ENCODE measurements around the gene GP2. TPM values are rescaled to one million over a fixed set of nuclear protein-coding genes. Genes with fewer than 3 reads are reported as not detected.

Gene GP2
- polyA plus RNA-seq, 4 donors = 1.8 to 9.2 (median 3.5) TPM

- DNase-seq (ENCODE audit: low read depth in 4 of 4, low spot score in 2 of 4) = no peak
Measured at GRCh38 chr16:20308266-20308665, 19.0 kb downstream of the GP2 start.

GRCh38 chr16:20307791-20308190 is 19.5 kb downstream of the GP2 start:
- DNase-seq (ENCODE audit: low read depth in 4 of 4, low spot score in 2 of 4) = no peak

- DNase-seq (ENCODE audit: low read depth in 4 of 4, low spot score in 2 of 4) = no peak
Measured at GRCh38 chr16:20307240-20307671, 20.1 kb downstream of the GP2 start.

- no peak for DNase-seq (ENCODE audit: low read depth in 4 of 4, low spot score in 2 of 4)
Measured at GRCh38 chr16:20306401-20306800, 20.9 kb downstream of the GP2 start.

GRCh38 chr16:20303012-20303411 is 24.3 kb downstream of the GP2 start:
- no peak for DNase-seq (ENCODE audit: low read depth in 4 of 4, low spot score in 2 of 4)

GRCh38 chr16:20302389-20302788 is 24.9 kb downstream of the GP2 start:
- DNase-seq (ENCODE audit: low read depth in 4 of 4, low spot score in 2 of 4) = no peak

- DNase-seq (ENCODE audit: low read depth in 4 of 4, low spot score in 2 of 4) = no peak
Measured at GRCh38 chr16:20301840-20302239, 25.5 kb downstream of the GP2 start.

GRCh38 chr16:20300312-20301097 is 26.8 kb downstream of the GP2 start:
- DNase-seq (ENCODE audit: low read depth in 4 of 4, low spot score in 2 of 4) = peak in 2 of 4 donors; percentile 6 to 28

GRCh38 chr16:20298452-20298851 is 28.9 kb downstream of the GP2 start:
- no peak for DNase-seq (ENCODE audit: low read depth in 4 of 4, low spot score in 2 of 4)

GRCh38 chr16:20291208-20292206 is 35.8 kb downstream of the GP2 start:
- no peak for DNase-seq (ENCODE audit: low read depth in 4 of 4, low spot score in 2 of 4)

- DNase-seq (ENCODE audit: low read depth in 4 of 4, low spot score in 2 of 4) = no peak
Measured at GRCh38 chr16:20289571-20289970, 37.7 kb downstream of the GP2 start.

- no peak for DNase-seq (ENCODE audit: low read depth in 4 of 4, low spot score in 2 of 4)
Measured at GRCh38 chr16:20285993-20286499, 41.3 kb downstream of the GP2 start.

GRCh38 chr16:20280259-20280658 is 47.1 kb downstream of the GP2 start:
- no peak for DNase-seq (ENCODE audit: low read depth in 4 of 4, low spot score in 2 of 4)

GRCh38 chr16:20271893-20272292 is 55.4 kb downstream of the GP2 start:
- no peak for DNase-seq (ENCODE audit: low read depth in 4 of 4, low spot score in 2 of 4)

GRCh38 chr16:20268409-20268808 is 58.9 kb downstream of the GP2 start:
- DNase-seq (ENCODE audit: low read depth in 4 of 4, low spot score in 2 of 4) = no peak

- no peak for DNase-seq (ENCODE audit: low read depth in 4 of 4, low spot score in 2 of 4)
Measured at GRCh38 chr16:20265019-20265418, 62.3 kb downstream of the GP2 start.

- DNase-seq (ENCODE audit: low read depth in 4 of 4, low spot score in 2 of 4) = no peak
Measured at GRCh38 chr16:20263138-20263855, 64.0 kb downstream of the GP2 start.

- DNase-seq (ENCODE audit: low read depth in 4 of 4, low spot score in 2 of 4) = no peak
Measured at GRCh38 chr16:20262248-20262647, 65.1 kb downstream of the GP2 start.

GRCh38 chr16:20260215-20261009 is 66.9 kb downstream of the GP2 start:
- DNase-seq (ENCODE audit: low read depth in 4 of 4, low spot score in 2 of 4) = no peak

Measured in left renal cortex interstitium (tissue), 4 donors.